CD8-positive, alpha-beta memory T cell (primary cell): ENCODE data around the gene PITPNC1. TPM values are rescaled to one million over a fixed set of nuclear protein-coding genes. Genes with fewer than 3 reads are reported as not detected.
"Not testable (repeated sequence)": the region's sequence is repeated elsewhere in the genome, so short reads cannot be mapped to it uniquely, and the experiment has no call there.

Source experiments
- CTCF ChIA-PET: fragments of 350-600 bp; sonication (Branson Sonifier 250); formaldehyde crosslinking; loops from one replicate; lab custom pipeline; 2021; ENCODE audit warnings: antibody characterized with exemption; lab: Charles Lee
- POLR2A ChIA-PET: fragments of 350-600 bp; sonication (Branson Sonifier 250); formaldehyde crosslinking; loops from one replicate; lab custom pipeline; 2021; ENCODE audit warnings: antibody characterized with exemption; lab: Charles Lee
- DNase-seq, 5 donors: peaks; one replicate each; pipeline versions ENCODE4 v3.0.0 to v3.0.0-alpha.2; 2020 to 2022; ENCODE audit warnings: mixed read lengths in 1 of 5
- H3K27ac ChIP-seq: one replicate; pipeline ENCODE4 v1.7.0; 2013; ENCODE audit warnings: low read depth, mild to moderate bottlenecking, low read length, moderate library complexity
- H3K27me3 ChIP-seq: 2 replicates; pipeline ENCODE4 v1.7.0; 2013; ENCODE audit warnings: low read length, mild to moderate bottlenecking; ENCODE audit not compliant: insufficient read depth, poor library complexity, severe bottlenecking
- H3K36me3 ChIP-seq: 2 replicates; pipeline ENCODE4 v1.7.0; 2013; ENCODE audit warnings: mild to moderate bottlenecking, low read length, moderate library complexity; ENCODE audit not compliant: insufficient read depth
- H3K4me1 ChIP-seq: 2 replicates; pipeline ENCODE4 v1.7.0; 2013; ENCODE audit warnings: mild to moderate bottlenecking, low read length, moderate library complexity; ENCODE audit not compliant: insufficient read depth
- H3K4me3 ChIP-seq: 2 replicates; pipeline ENCODE4 v1.7.0; 2013; ENCODE audit warnings: mild to moderate bottlenecking, low read length
- H3K9me3 ChIP-seq: 2 replicates; pipeline ENCODE4 v1.7.0; 2013; ENCODE audit warnings: mild to moderate bottlenecking, low read length
- H3K27ac Mint-ChIP-seq, 8 donors: one replicate each; pipeline ENCODE4 v1.8.0; 2020 to 2021; ENCODE audit warnings: mixed read lengths in 8 of 8, mild to moderate bottlenecking in 6 of 8, inconsistent platforms in 3 of 8, moderate library complexity in 3 of 8
- H3K27me3 Mint-ChIP-seq, 2 donors: one replicate each; pipeline ENCODE4 v1.8.0; 2020 to 2021; ENCODE audit warnings: mixed read lengths in 2 of 2, mild to moderate bottlenecking in 1 of 2, moderate library complexity in 1 of 2
- H3K36me3 Mint-ChIP-seq, 3 donors: one replicate each; pipeline ENCODE4 v1.8.0; 2020 to 2021; ENCODE audit warnings: mixed read lengths in 3 of 3, inconsistent platforms in 1 of 3, mild to moderate bottlenecking in 1 of 3
- H3K4me1 Mint-ChIP-seq, 3 donors: one replicate each; pipeline ENCODE4 v1.8.0; 2020 to 2021; ENCODE audit warnings: mixed read lengths in 3 of 3, inconsistent platforms in 1 of 3, mild to moderate bottlenecking in 1 of 3
- H3K4me3 Mint-ChIP-seq, 7 donors: one replicate each; pipeline ENCODE4 v1.8.0; 2020 to 2021; ENCODE audit warnings: mixed read lengths in 7 of 7, mild to moderate bottlenecking in 6 of 7, moderate library complexity in 4 of 7, inconsistent platforms in 2 of 7
- H3K9me3 Mint-ChIP-seq, 5 donors: one replicate each; pipeline ENCODE4 v1.8.0; 2020 to 2022; ENCODE audit warnings: mixed read lengths in 5 of 5, mild to moderate bottlenecking in 3 of 5, moderate library complexity in 2 of 5, inconsistent platforms in 1 of 5
- polyA plus RNA-seq: library from polyadenylated mRNA; unstranded; fragments of 300-500 nt; fragmentation: Illumina TruSeq; gene quantifications from one replicate; pipeline ENCODE4 v1.2.3, GENCODE V29; 2021
- total RNA-seq, 2 experiments: library from RNA; stranded (reverse); gene quantifications; one replicate each; pipeline ENCODE4 v1.2.3, GENCODE V29; 2021

Gene PITPNC1
- total and polyA plus RNA-seq, 3 experiments from 2014 or later, result 43.1 to 163 (median 45.1) TPM

GRCh38 chr17:67637901-67638641 lies 261.0 kb downstream of the PITPNC1 start:
- no peaks in the 10 kb centered on the region for H3K9me3 Mint-ChIP-seq
- ChIA-PET CTCF (interaction anchor here (1.3 to 1.7 kb wide), 3 partner anchors 8 to 10 kb away, joined by 3 to 6 read pairs (median 4); no protein-coding TSS in a partner anchor), POLR2A (no interaction called here)
- Histone ChIP-seq H3K27ac (no peak overlapping the region), H3K9me3 (no peaks in the 10 kb centered on the region), H3K4me3 (no peak overlapping the region), H3K4me1 (no peaks in the 10 kb centered on the region), H3K36me3 (peaks cover 15% of the 10 kb centered on the region), H3K27me3 (no peaks in the 10 kb centered on the region)
- H3K27ac Mint-ChIP-seq, result peak overlapping the region in 4 of 8 donors; percentile 6 to 47 (median 26)
- peaks cover 11 to 18% (median 17%) of the 10 kb centered on the region in 3 donors for H3K4me1 Mint-ChIP-seq
- peaks cover 5 to 86% (median 12%) of the 10 kb centered on the region in 3 donors for H3K36me3 Mint-ChIP-seq
- H3K4me3 Mint-ChIP-seq, result no peak overlapping the region
- H3K27me3 Mint-ChIP-seq, result no peaks in the 10 kb centered on the region
- DNase-seq, result no peak

GRCh38 chr17:67638871-67639270 lies 261.8 kb downstream of the PITPNC1 start:
- ChIA-PET CTCF (interaction anchor here (1.3 to 2.3 kb wide), 3 partner anchors 9 to 264 kb away, joined by 3 to 8 read pairs (median 4); no protein-coding TSS in a partner anchor), POLR2A (no interaction called here)
- H3K27ac Mint-ChIP-seq, result peak overlapping the region in 3 of 8 donors; percentile 38 to 65 (median 47)
- H3K27me3 ChIP-seq, result no peaks in the 10 kb centered on the region
- no peaks in the 10 kb centered on the region for H3K9me3 ChIP-seq
- H3K4me3 Mint-ChIP-seq, result no peak overlapping the region
- H3K27ac ChIP-seq, result no peak overlapping the region
- H3K27me3 Mint-ChIP-seq, result no peaks in the 10 kb centered on the region
- H3K36me3 ChIP-seq, result peaks cover 7% of the 10 kb centered on the region
- DNase-seq, result no peak
- no peak overlapping the region for H3K4me3 ChIP-seq
- peaks cover 5 to 82% (median 14%) of the 10 kb centered on the region in 3 donors for H3K36me3 Mint-ChIP-seq
- H3K9me3 Mint-ChIP-seq, result no peaks in the 10 kb centered on the region
- peaks cover 11 to 18% (median 17%) of the 10 kb centered on the region in 3 donors for H3K4me1 Mint-ChIP-seq
- no peaks in the 10 kb centered on the region for H3K4me1 ChIP-seq

GRCh38 chr17:67639555-67639954 lies 262.5 kb downstream of the PITPNC1 start:
- Mint-ChIP-seq H3K36me3 (peaks cover under 1 to 79% (median 14%) of the 10 kb centered on the region in 3 donors), H3K4me1 (peaks cover 11 to 20% (median 17%) of the 10 kb centered on the region in 3 donors), H3K9me3 (no peaks in the 10 kb centered on the region), H3K27ac (peak overlapping the region in 3 of 8 donors; percentile 9 to 70 (median 48)), H3K4me3 (no peak overlapping the region), H3K27me3 (no peaks in the 10 kb centered on the region)
- DNase-seq, result no peak
- ChIA-PET POLR2A (no interaction called here), CTCF (interaction anchor here (1.7 to 2.3 kb wide), 2 partner anchors 9 to 264 kb away, joined by 4 to 8 read pairs; no protein-coding TSS in a partner anchor)
- no peaks in the 10 kb centered on the region for H3K27me3 ChIP-seq
- H3K27ac ChIP-seq, result no peak overlapping the region
- no peak overlapping the region for H3K4me3 ChIP-seq
- no peaks in the 10 kb centered on the region for H3K9me3 ChIP-seq
- no peaks in the 10 kb centered on the region for H3K4me1 ChIP-seq
- H3K36me3 ChIP-seq, result peaks cover 3% of the 10 kb centered on the region

- peaks cover 0 to 80% (median 13%) of the 10 kb centered on the region in 3 donors for H3K36me3 Mint-ChIP-seq
- ChIA-PET POLR2A (no interaction called here), CTCF (interaction anchor here (1.7 to 2.3 kb wide), 2 partner anchors 10 to 265 kb away, joined by 4 to 8 read pairs; no protein-coding TSS in a partner anchor)
- H3K4me1 Mint-ChIP-seq, result peaks cover 10 to 20% (median 20%) of the 10 kb centered on the region in 3 donors
- Histone ChIP-seq H3K36me3 (peaks cover 3% of the 10 kb centered on the region), H3K9me3 (no peaks in the 10 kb centered on the region), H3K4me1 (no peaks in the 10 kb centered on the region), H3K4me3 (no peak overlapping the region), H3K27me3 (no peaks in the 10 kb centered on the region), H3K27ac (no peak overlapping the region)
- peak overlapping the region in 1 of 8 donors; percentile 9 for H3K27ac Mint-ChIP-seq
- no peaks in the 10 kb centered on the region for H3K27me3 Mint-ChIP-seq
- no peaks in the 10 kb centered on the region for H3K9me3 Mint-ChIP-seq
- no peak overlapping the region for H3K4me3 Mint-ChIP-seq
- DNase-seq, result no peak
Measured at GRCh38 chr17:67639979-67640378, 262.9 kb downstream of the PITPNC1 start.

GRCh38 chr17:67642488-67642887 lies 265.4 kb downstream of the PITPNC1 start:
- Histone ChIP-seq H3K9me3 (no peaks in the 10 kb centered on the region), H3K27me3 (no peaks in the 10 kb centered on the region), H3K4me1 (no peaks in the 10 kb centered on the region), H3K4me3 (no peak overlapping the region), H3K36me3 (no peaks in the 10 kb centered on the region), H3K27ac (no peak overlapping the region)
- Mint-ChIP-seq H3K36me3 (peaks cover 0 to 71% (median 5%) of the 10 kb centered on the region in 3 donors), H3K9me3 (no peaks in the 10 kb centered on the region), H3K4me1 (peaks cover 10 to 34% (median 21%) of the 10 kb centered on the region in 3 donors), H3K27ac (peak overlapping the region in 1 of 8 donors; percentile 78), H3K4me3 (peak overlapping the region in 1 of 7 donors; percentile 5), H3K27me3 (no peaks in the 10 kb centered on the region)
- POLR2A ChIA-PET, result no interaction called here
- CTCF ChIA-PET, result no interaction called here
- no peak for DNase-seq

GRCh38 chr17:67644061-67644460 lies 267.0 kb downstream of the PITPNC1 start:
- ChIA-PET POLR2A (no interaction called here), CTCF (interaction anchor here (0.9 kb wide), 1 partner anchor 14 kb away, joined by 3 read pairs; no protein-coding TSS in a partner anchor)
- Mint-ChIP-seq H3K27ac (peak overlapping the region in 3 of 8 donors; percentile 42 to 73 (median 51)), H3K4me1 (peaks cover 26 to 49% (median 28%) of the 10 kb centered on the region in 3 donors), H3K36me3 (peaks cover 0 to 59% (median 5%) of the 10 kb centered on the region in 3 donors), H3K4me3 (peak overlapping the region in 1 of 7 donors; percentile 15), H3K27me3 (no peaks in the 10 kb centered on the region), H3K9me3 (no peaks in the 10 kb centered on the region)
- Histone ChIP-seq H3K4me3 (no peak overlapping the region), H3K27ac (no peak overlapping the region), H3K27me3 (no peaks in the 10 kb centered on the region), H3K9me3 (no peaks in the 10 kb centered on the region), H3K4me1 (no peaks in the 10 kb centered on the region), H3K36me3 (no peaks in the 10 kb centered on the region)
- no peak for DNase-seq

- H3K4me1 ChIP-seq, H3K4me3 ChIP-seq, H3K36me3 ChIP-seq, H3K9me3 ChIP-seq, H3K27me3 ChIP-seq, DNase-seq, H3K27ac Mint-ChIP-seq, H3K27ac ChIP-seq, H3K4me3 Mint-ChIP-seq, H3K27me3 Mint-ChIP-seq, CTCF ChIA-PET, H3K9me3 Mint-ChIP-seq: not testable (repeated sequence)
- Mint-ChIP-seq H3K4me1 (peaks cover 30 to 61% (median 33%) of the 10 kb centered on the region in 3 donors), H3K36me3 (peaks cover 0 to 52% (median 5%) of the 10 kb centered on the region in 3 donors)
- POLR2A ChIA-PET, result interaction anchor here (0.7 kb wide), 1 partner anchor 273 kb away, joined by 4 read pairs; no protein-coding TSS in a partner anchor
Measured at GRCh38 chr17:67645195-67645594, 268.1 kb downstream of the PITPNC1 start.

GRCh38 chr17:67646472-67646871 lies 269.4 kb downstream of the PITPNC1 start:
- CTCF ChIA-PET, result no interaction called here

More at GRCh38 chr17:67646472-67646871, 269.4 kb downstream of the PITPNC1 start:
- Mint-ChIP-seq H3K27ac (peak overlapping the region in 6 of 8 donors; percentile 14 to 82 (median 34)), H3K27me3 (no peaks in the 10 kb centered on the region), H3K4me1 (peaks cover 32 to 70% (median 36%) of the 10 kb centered on the region in 3 donors), H3K9me3 (no peaks in the 10 kb centered on the region), H3K36me3 (peaks cover 0 to 45% (median 5%) of the 10 kb centered on the region in 3 donors), H3K4me3 (no peak overlapping the region)
- no peak for DNase-seq
- POLR2A ChIA-PET, result no interaction called here
- no peaks in the 10 kb centered on the region for H3K9me3 ChIP-seq
- no peaks in the 10 kb centered on the region for H3K36me3 ChIP-seq
- H3K27me3 ChIP-seq, result no peaks in the 10 kb centered on the region
- H3K4me1 ChIP-seq, result no peaks in the 10 kb centered on the region
- H3K4me3 ChIP-seq, result no peak overlapping the region
- no peak overlapping the region for H3K27ac ChIP-seq
